ENCODE measurements around the gene ZCCHC24.
A peak's percentile ranks its signal among the peaks of the same experiment; 100 is the strongest.

ZCCHC24 gene

GRCh38 chr10:79393924-79394610 is 51.4 kb downstream of the ZCCHC24 start:
- H3K4me1 ChIP-seq (ENCODE audit: control insufficient read depth, insufficient read depth, low read length) = peaks cover 41% of the 10 kb centered on the region
- H3K36me3 ChIP-seq (ENCODE audit: control insufficient read depth in 2 of 2, insufficient read depth in 2 of 2, low read length in 2 of 2) = peaks cover 12 to 16% of the 10 kb centered on the region in 2 donors
- no peak overlapping the region for H3K27ac ChIP-seq (ENCODE audit: low read length)
- H3K4me3 ChIP-seq (ENCODE audit: low read length in 2 of 2) = no peak overlapping the region
- H3K9ac ChIP-seq (ENCODE audit: low read length in 2 of 2) = no peak overlapping the region
- no peaks in the 10 kb centered on the region for H3K27me3 ChIP-seq (ENCODE audit: control insufficient read depth in 1 of 2, insufficient read depth in 2 of 2, low read length in 2 of 2)
- H3K9me3 ChIP-seq (ENCODE audit: control insufficient read depth in 2 of 2, low read length in 2 of 2) = no peaks in the 10 kb centered on the region

DNA sequence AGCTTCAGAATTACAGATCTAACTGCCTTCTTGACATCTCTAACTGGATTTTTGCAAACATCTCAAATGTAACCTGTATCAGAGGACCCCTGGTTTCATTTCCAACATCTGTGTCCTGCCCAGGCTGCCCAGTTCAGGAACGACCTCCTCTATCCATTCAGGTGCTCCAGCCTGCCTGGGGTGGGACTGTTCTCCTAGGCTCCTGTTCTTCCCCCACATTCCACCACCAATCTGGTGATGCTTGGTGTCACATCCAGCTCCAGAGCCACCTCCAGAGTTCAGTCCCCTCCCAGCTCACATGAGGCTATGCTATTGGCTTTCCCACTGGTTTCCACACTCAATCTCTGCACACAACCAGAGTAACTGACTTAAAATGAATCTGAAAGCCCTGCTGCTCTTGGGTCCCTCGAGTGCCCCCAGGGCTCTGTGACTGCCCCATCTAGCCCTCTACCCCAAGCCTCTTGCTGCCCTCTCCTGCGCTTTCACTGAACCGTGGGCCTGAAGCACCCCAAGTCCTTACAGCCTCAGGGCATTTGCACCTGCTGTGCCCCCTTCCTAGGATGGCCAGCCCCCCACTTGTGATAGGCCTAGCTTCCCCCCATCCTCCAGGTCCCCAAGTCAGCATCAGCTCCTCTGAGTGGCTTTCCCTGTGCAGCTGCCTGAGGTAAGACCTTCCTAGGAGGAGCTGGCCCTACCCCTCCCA is 52.1 kb downstream of the ZCCHC24 start:
- Histone ChIP-seq H3K9me3 (ENCODE audit: control insufficient read depth in 2 of 2, low read length in 2 of 2) (no peaks in the 10 kb centered on the region), H3K4me1 (ENCODE audit: control insufficient read depth, insufficient read depth, low read length) (peaks cover 45% of the 10 kb centered on the region), H3K4me3 (ENCODE audit: low read length in 2 of 2) (no peak overlapping the region), H3K36me3 (ENCODE audit: control insufficient read depth in 2 of 2, insufficient read depth in 2 of 2, low read length in 2 of 2) (peaks cover 15 to 21% of the 10 kb centered on the region in 2 donors), H3K27me3 (ENCODE audit: control insufficient read depth in 1 of 2, insufficient read depth in 2 of 2, low read length in 2 of 2) (no peaks in the 10 kb centered on the region), H3K27ac (ENCODE audit: low read length) (no peak overlapping the region), H3K9ac (ENCODE audit: low read length in 2 of 2) (no peak overlapping the region)

- peaks cover 21 to 22% of the 10 kb centered on the region in 2 donors for H3K36me3 ChIP-seq (ENCODE audit: control insufficient read depth in 2 of 2, insufficient read depth in 2 of 2, low read length in 2 of 2)
- H3K27ac ChIP-seq (ENCODE audit: low read length) = no peak overlapping the region
- H3K4me3 ChIP-seq (ENCODE audit: low read length in 2 of 2) = no peak overlapping the region
- H3K9me3 ChIP-seq (ENCODE audit: control insufficient read depth in 2 of 2, low read length in 2 of 2) = no peaks in the 10 kb centered on the region
- H3K9ac ChIP-seq (ENCODE audit: low read length in 2 of 2) = no peak overlapping the region
- no peaks in the 10 kb centered on the region for H3K27me3 ChIP-seq (ENCODE audit: control insufficient read depth in 1 of 2, insufficient read depth in 2 of 2, low read length in 2 of 2)
- H3K4me1 ChIP-seq (ENCODE audit: control insufficient read depth, insufficient read depth, low read length) = peaks cover 48% of the 10 kb centered on the region
Measured at GRCh38 chr10:79392506-79393176, 52.8 kb downstream of the ZCCHC24 start.

DNA sequence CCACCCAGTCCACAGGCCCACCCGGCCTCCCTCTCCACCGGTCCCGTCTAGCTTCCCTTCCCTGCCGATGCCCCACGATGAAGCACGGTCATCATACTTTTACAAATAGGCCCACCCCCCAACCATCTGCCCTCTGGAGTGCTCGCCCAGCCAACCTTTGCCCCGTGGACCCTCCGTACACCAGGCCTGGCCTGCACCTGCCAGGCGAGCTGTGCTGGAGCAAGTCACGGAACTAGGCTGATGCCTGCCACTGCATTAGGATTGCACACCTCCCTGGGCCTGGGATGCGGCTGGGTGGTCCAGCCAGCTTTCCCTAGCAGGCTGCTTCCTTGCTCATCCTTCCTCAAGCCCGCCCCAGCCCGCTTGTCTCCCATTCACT is 53.4 kb downstream of the ZCCHC24 start:
- H3K27me3 ChIP-seq (ENCODE audit: control insufficient read depth in 1 of 2, insufficient read depth in 2 of 2, low read length in 2 of 2) = no peaks in the 10 kb centered on the region
- H3K36me3 ChIP-seq (ENCODE audit: control insufficient read depth in 2 of 2, insufficient read depth in 2 of 2, low read length in 2 of 2) = peaks cover 21 to 23% of the 10 kb centered on the region in 2 donors
- no peak overlapping the region for H3K4me3 ChIP-seq (ENCODE audit: low read length in 2 of 2)
- no peak overlapping the region for H3K9ac ChIP-seq (ENCODE audit: low read length in 2 of 2)
- peak overlapping the region; percentile 81 for H3K27ac ChIP-seq (ENCODE audit: low read length)
- H3K4me1 ChIP-seq (ENCODE audit: control insufficient read depth, insufficient read depth, low read length) = peaks cover 54% of the 10 kb centered on the region
- no peaks in the 10 kb centered on the region for H3K9me3 ChIP-seq (ENCODE audit: control insufficient read depth in 2 of 2, low read length in 2 of 2)

GRCh38 chr10:79391231-79392019 is 54.0 kb downstream of the ZCCHC24 start:
- no peaks in the 10 kb centered on the region for H3K27me3 ChIP-seq (ENCODE audit: control insufficient read depth in 1 of 2, insufficient read depth in 2 of 2, low read length in 2 of 2)
- no peak overlapping the region for H3K4me3 ChIP-seq (ENCODE audit: low read length in 2 of 2)
- no peaks in the 10 kb centered on the region for H3K9me3 ChIP-seq (ENCODE audit: control insufficient read depth in 2 of 2, low read length in 2 of 2)
- peak overlapping the region in 1 of 2 donors; percentile 34 for H3K9ac ChIP-seq (ENCODE audit: low read length in 2 of 2)
- peaks cover 59% of the 10 kb centered on the region for H3K4me1 ChIP-seq (ENCODE audit: control insufficient read depth, insufficient read depth, low read length)
- peaks cover 21 to 26% of the 10 kb centered on the region in 2 donors for H3K36me3 ChIP-seq (ENCODE audit: control insufficient read depth in 2 of 2, insufficient read depth in 2 of 2, low read length in 2 of 2)
- peak overlapping the region; percentile 81 for H3K27ac ChIP-seq (ENCODE audit: low read length)

DNA sequence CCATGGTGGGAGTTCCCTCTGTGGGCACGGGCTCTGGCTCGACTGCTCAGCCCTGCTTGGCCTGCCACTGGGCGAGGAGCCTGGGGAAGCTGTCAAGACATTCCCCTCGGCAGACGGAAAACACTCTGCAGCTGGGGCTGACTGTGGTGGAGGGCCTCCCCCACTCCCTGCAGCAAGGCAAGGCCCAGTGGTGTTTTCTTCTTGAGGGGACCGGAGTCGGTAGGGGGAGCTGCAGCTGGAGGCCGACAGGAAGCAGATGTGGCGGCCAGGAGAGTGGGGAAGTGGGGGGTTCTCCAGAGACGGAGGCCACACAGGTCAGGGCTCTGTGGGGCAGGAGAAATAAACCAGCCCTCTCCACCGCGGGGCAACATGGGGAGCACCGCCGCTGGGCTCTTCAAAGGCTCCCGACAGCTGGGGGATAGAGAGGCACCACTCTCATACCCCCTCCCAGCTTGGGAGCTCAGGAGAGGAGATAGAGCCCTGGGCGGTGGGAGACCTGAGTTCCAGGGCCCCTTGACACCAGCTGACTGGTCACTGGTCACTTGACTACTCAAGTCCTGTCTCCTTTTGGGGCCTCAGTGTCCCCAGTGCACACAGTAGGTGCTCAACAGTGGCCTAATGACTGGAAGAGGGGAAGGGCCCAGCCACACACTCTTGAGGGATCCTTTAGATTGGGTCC is 54.7 kb downstream of the ZCCHC24 start:
- H3K4me1 ChIP-seq (ENCODE audit: control insufficient read depth, insufficient read depth, low read length) = peaks cover 59% of the 10 kb centered on the region
- peak overlapping the region in 1 of 2 donors; percentile 29 for H3K4me3 ChIP-seq (ENCODE audit: low read length in 2 of 2)
- peak overlapping the region; percentile 81 for H3K27ac ChIP-seq (ENCODE audit: low read length)
- H3K9ac ChIP-seq (ENCODE audit: low read length in 2 of 2) = peak overlapping the region in 1 of 2 donors; percentile 34
- no peaks in the 10 kb centered on the region for H3K27me3 ChIP-seq (ENCODE audit: control insufficient read depth in 1 of 2, insufficient read depth in 2 of 2, low read length in 2 of 2)
- peaks cover 24 to 26% of the 10 kb centered on the region in 2 donors for H3K36me3 ChIP-seq (ENCODE audit: control insufficient read depth in 2 of 2, insufficient read depth in 2 of 2, low read length in 2 of 2)
- H3K9me3 ChIP-seq (ENCODE audit: control insufficient read depth in 2 of 2, low read length in 2 of 2) = no peaks in the 10 kb centered on the region

GRCh38 chr10:79390057-79390456 is 55.4 kb downstream of the ZCCHC24 start:
- Histone ChIP-seq H3K36me3 (ENCODE audit: control insufficient read depth in 2 of 2, insufficient read depth in 2 of 2, low read length in 2 of 2) (peaks cover 26 to 31% of the 10 kb centered on the region in 2 donors), H3K4me1 (ENCODE audit: control insufficient read depth, insufficient read depth, low read length) (peaks cover 61% of the 10 kb centered on the region), H3K9me3 (ENCODE audit: control insufficient read depth in 2 of 2, low read length in 2 of 2) (no peaks in the 10 kb centered on the region), H3K27ac (ENCODE audit: low read length) (peak overlapping the region; percentile 81), H3K9ac (ENCODE audit: low read length in 2 of 2) (no peak overlapping the region), H3K4me3 (ENCODE audit: low read length in 2 of 2) (peak overlapping the region in 1 of 2 donors; percentile 3), H3K27me3 (ENCODE audit: control insufficient read depth in 1 of 2, insufficient read depth in 2 of 2, low read length in 2 of 2) (no peaks in the 10 kb centered on the region)

DNA sequence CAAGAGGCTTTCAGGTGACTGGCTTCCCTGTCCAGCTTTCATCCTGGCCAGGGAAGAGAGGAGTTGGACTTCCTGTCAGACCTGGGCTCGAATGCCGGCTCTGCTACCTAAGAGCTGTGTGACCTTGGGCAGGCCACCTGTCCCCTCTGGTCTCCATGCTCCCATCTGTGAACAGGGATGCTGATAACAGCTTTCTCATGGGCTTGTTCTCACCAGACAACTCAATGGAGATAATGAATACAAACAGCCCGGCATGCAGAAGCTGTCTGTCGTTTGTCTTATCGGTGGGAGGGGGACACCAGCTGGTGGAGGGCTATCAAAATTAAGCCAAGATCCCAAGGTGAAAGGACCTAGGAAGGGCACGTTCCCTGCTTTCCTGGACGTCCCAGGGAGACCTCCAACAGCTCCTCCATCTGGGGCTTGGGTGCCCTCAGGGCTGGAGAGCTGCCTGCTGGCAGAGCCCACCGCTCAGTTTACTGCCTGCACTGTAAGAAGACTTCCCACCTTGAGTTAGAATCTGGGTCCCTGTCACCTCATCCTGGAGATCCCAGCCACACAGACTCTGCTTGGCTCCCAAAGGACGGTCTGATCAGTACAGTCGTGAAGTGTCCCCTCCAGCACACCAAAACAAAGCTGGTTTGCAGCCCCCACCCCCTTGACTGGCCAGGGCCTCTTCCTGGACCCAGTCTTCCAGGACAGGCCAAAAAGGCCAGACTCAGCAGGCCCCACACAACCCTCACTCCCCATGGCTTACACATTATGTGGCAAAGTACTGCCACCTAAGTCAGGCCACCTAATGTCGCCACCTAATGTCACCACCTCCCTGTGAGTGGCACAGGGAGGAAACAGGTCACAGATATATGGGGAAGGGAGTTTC is 57.2 kb downstream of the ZCCHC24 start:
- peaks cover 20 to 23% of the 10 kb centered on the region in 2 donors for H3K36me3 ChIP-seq (ENCODE audit: control insufficient read depth in 2 of 2, insufficient read depth in 2 of 2, low read length in 2 of 2)
- peaks cover 50% of the 10 kb centered on the region for H3K4me1 ChIP-seq (ENCODE audit: control insufficient read depth, insufficient read depth, low read length)

DNA sequence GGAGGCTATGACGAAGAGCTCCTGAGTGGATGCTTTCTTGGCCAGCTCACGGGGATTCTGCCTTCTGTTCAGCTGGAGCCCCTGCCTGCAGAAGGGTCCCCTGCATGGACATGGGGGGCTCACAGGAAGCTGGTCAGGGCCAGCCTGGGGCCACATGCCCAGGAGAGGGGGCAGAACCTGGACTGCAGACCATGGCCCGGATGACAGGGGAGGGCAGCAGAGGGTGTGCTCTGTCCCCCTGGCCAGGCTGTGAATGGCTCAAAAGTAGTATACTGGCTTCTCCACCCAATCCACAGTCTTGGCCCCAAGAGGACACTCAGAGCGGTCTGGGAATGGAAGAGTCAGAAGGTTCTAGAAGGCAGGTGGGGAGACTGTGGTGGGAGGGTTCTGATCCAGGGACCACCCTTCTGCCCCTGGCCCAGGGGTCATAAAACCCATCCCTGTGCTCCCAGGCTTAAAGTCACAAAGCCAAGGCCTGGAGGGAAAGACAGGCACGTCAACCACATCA is 57.9 kb downstream of the ZCCHC24 start:
- Histone ChIP-seq H3K9ac (ENCODE audit: low read length in 2 of 2) (no peak overlapping the region), H3K4me1 (ENCODE audit: control insufficient read depth, insufficient read depth, low read length) (peaks cover 53% of the 10 kb centered on the region), H3K36me3 (ENCODE audit: control insufficient read depth in 2 of 2, insufficient read depth in 2 of 2, low read length in 2 of 2) (peaks cover 13 to 21% of the 10 kb centered on the region in 2 donors), H3K9me3 (ENCODE audit: control insufficient read depth in 2 of 2, low read length in 2 of 2) (no peaks in the 10 kb centered on the region), H3K27me3 (ENCODE audit: control insufficient read depth in 1 of 2, insufficient read depth in 2 of 2, low read length in 2 of 2) (no peaks in the 10 kb centered on the region), H3K4me3 (ENCODE audit: low read length in 2 of 2) (no peak overlapping the region), H3K27ac (ENCODE audit: low read length) (peak overlapping the region; percentile 58)

More for the DNA sequence above, 57.2 kb downstream of the ZCCHC24 start:
- Histone ChIP-seq H3K9me3 (ENCODE audit: control insufficient read depth in 2 of 2, low read length in 2 of 2) (no peaks in the 10 kb centered on the region), H3K9ac (ENCODE audit: low read length in 2 of 2) (no peak overlapping the region), H3K27ac (ENCODE audit: low read length) (peak overlapping the region; percentile 58), H3K4me3 (ENCODE audit: low read length in 2 of 2) (no peak overlapping the region), H3K27me3 (ENCODE audit: control insufficient read depth in 1 of 2, insufficient read depth in 2 of 2, low read length in 2 of 2) (no peaks in the 10 kb centered on the region)
